ENCODE results near the gene COMMD1.

DNA sequence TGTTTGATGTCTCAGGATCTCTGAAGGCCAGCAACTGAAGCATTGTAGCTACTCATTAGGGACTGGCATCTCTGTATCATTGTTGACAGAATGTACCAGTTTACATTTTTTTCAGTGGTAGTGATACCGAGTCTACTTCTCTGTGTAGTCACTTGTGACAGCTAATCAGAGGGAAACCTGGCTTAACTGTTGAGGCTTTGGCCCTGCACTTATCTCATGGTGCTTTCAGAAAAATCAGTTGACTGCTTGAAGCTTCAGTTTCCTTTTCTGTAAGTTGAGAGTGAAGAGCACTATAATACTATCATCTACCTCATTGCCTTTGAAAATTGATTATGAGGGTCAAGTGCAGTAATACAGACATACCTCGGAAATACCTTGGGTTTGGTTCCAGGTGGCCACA, 90.0 kb downstream of the COMMD1 start:
- TF ChIP-seq, protein P1, sequence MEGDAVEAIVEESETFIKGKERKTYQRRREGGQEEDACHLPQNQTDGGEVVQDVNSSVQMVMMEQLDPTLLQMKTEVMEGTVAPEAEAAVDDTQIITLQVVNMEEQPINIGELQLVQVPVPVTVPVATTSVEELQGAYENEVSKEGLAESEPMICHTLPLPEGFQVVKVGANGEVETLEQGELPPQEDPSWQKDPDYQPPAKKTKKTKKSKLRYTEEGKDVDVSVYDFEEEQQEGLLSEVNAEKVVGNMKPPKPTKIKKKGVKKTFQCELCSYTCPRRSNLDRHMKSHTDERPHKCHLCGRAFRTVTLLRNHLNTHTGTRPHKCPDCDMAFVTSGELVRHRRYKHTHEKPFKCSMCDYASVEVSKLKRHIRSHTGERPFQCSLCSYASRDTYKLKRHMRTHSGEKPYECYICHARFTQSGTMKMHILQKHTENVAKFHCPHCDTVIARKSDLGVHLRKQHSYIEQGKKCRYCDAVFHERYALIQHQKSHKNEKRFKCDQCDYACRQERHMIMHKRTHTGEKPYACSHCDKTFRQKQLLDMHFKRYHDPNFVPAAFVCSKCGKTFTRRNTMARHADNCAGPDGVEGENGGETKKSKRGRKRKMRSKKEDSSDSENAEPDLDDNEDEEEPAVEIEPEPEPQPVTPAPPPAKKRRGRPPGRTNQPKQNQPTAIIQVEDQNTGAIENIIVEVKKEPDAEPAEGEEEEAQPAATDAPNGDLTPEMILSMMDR (IDR thresholded peaks at IDR 0.05) = no peak
- no peak for TF ChIP-seq EP300 (IDR thresholded peaks at IDR 0.05)

All from gastroesophageal sphincter (tissue), 3 donors.